Measurements from ENCODE around the gene COL1A1. TPM values are rescaled to one million over a fixed set of nuclear protein-coding genes. Genes with fewer than 3 reads are reported as not detected.

COL1A1 gene
- total RNA-seq, 1 experiment from 2014 or later = 20.7 TPM

DNA sequence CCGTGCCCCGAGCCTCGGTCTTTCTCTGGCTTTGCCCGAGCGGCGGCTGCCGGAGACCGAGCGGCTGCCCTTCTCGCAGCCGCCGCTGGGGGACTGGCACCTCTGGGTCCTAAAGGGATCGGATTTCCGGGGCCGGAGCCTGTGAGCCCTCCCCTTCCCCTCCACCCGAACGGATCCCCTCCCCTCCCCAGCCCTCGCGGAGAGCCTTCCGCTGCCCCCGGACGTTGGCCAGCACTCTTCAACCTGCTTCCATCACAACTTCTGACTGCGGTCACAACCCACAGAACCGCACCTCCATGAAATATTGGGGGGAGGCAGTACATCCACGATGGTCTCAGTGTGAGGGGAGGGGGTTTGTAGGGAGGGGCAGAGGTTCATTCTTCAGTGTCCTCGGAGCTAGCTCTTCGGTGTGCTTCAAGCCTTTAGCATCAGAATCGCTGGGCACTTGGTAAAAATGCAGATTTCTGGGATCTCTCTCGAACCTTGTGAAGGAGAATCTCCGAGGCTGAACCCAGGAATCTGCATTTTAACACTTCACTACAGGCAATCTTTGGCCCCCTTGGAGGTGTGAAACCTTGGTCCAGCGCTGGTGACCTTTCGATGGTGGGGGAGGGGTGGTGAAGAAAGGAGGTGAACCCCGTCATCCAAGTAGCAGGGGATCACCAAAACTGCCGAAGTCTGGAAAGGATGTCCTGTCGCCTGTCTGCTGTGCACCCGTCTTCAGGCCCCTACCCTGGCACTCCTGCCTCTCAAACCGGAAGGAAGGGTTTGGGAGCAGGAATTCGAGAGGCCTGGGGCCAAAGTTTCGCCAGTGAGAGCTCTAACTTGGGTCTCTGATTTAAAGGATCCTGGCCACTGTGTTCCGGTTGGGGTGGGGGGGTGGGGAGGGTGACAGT lies 50.1 kb downstream of the COL1A1 start:
- peaks cover 42% of the 10 kb centered on the region for H3K79me2 ChIP-seq (ENCODE audit: low read depth)
- DNase-seq = peak; percentile 85
- H3K36me3 ChIP-seq (ENCODE audit: low read depth) = 0 out of 2 replicates have a peak, but pooled peaks cover under 1% of the 10 kb centered on the region
- peaks cover 70% of the 10 kb centered on the region for H3K4me1 ChIP-seq (replicated peaks; ENCODE audit: insufficient read depth)
- POLR2A ChIA-PET (ENCODE audit: unreplicated experiment) = interaction anchor here (0.7 kb wide), 2 partner anchors 149 to 265 kb away, joined by 4 to 16 read pairs; no protein-coding TSS in a partner anchor
- peaks cover 53% of the 10 kb centered on the region for H3F3A ChIP-seq (ENCODE audit: insufficient read depth, low read depth)
- no peaks in the 10 kb centered on the region for H3K27me3 ChIP-seq (ENCODE audit: insufficient read depth, low read depth)
- intact Hi-C loops (cut with micrococcal nuclease; ENCODE audit: unreplicated experiment) = loop anchor here (5.0 kb wide), 1 partner anchor 264 kb away; no protein-coding TSS in a partner anchor
- CTCF ChIA-PET = interaction anchor here (0.6 kb wide), 3 partner anchors 58 to 636 kb away, joined by 4 to 5 read pairs (median 5); no protein-coding TSS in a partner anchor
- H3K4me2 ChIP-seq = peak overlapping the region; percentile 76
- no peaks in the 10 kb centered on the region for H3K9me3 ChIP-seq (ENCODE audit: insufficient read depth, low read depth)
- peak overlapping the region; percentile 86 for H3K27ac ChIP-seq
- H2AFZ ChIP-seq = peak overlapping the region; percentile 73
- TF ChIP-seq CTCF (conservative IDR thresholded peaks at IDR 0.05) (peak; percentile 69), EZH2 (IDR thresholded peaks at IDR 0.05; ENCODE audit: low read depth) (no peak)
- H3K9me2 ChIP-seq (ENCODE audit: insufficient read depth) = no peaks in the 10 kb centered on the region
- BruUV-seq (replicated peaks) = TSS peak; percentile 73
- peak overlapping the region; percentile 70 for H3K4me3 ChIP-seq
- H4K20me1 ChIP-seq (ENCODE audit: insufficient read depth) = peaks cover 25% of the 10 kb centered on the region

DNA sequence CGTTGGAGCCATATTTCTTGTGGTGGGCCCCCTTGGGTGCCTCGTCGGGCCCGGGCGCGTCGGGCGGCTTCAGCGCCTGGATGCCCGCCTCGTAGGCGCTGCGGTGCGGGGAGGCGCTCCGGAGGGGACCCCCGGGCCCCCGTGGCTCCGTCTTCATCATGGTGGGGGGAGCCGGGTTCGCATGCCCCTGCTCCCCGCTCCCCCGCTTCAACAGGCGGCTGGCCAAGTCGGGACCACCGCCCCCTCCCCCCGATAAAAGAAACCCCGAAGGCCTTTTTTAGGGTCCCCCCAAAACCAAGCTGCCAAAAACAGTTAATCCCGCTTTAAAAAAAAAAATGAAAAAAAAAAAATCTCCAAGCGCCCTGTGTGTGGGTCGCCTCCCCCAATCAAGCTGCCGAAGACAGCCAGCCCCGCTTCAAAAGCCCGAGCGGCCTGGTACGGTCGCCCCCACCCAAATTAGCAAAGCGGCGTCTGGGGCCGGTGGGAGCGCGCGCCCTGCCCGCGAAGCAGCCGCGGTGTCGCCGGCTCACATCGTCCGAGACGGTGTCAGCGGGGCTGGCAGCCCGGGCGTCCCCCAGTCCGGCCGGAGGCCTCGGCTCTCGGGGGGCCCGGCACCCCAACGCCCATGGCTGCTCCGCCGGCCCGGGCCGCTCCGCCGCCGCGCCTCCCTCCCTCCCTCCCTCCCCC lies 50.9 kb downstream of the COL1A1 start, which contains the start of gene PPP1R9B:
PPP1R9B (minus strand) TSS at position 324 of the 687 bp plus-strand sequence; CDS start at position 160, 164 bp downstream.
- H3K36me3 ChIP-seq (ENCODE audit: low read depth) = 0 out of 2 replicates have a peak, but pooled peaks cover 5% of the 10 kb centered on the region
- no peaks in the 10 kb centered on the region for H3K9me3 ChIP-seq (ENCODE audit: insufficient read depth, low read depth)
- peaks cover 33% of the 10 kb centered on the region for H4K20me1 ChIP-seq (ENCODE audit: insufficient read depth)
- H3K79me2 ChIP-seq (ENCODE audit: low read depth) = peaks cover 50% of the 10 kb centered on the region
- DNase-seq = no peak
- peak within 1 kb of the TSS; percentile 73 for H2AFZ ChIP-seq
- no peaks in the 10 kb centered on the region for H3K9me2 ChIP-seq (ENCODE audit: insufficient read depth)
- H3K27ac ChIP-seq = peak within 1 kb of the TSS; percentile 86
- peak within 1 kb of the TSS; percentile 70 for H3K4me3 ChIP-seq
- H3K4me1 ChIP-seq (replicated peaks; ENCODE audit: insufficient read depth) = peaks cover 71% of the 10 kb centered on the region
- POLR2A ChIA-PET (ENCODE audit: unreplicated experiment) = interaction anchor here (0.7 kb wide), 1 partner anchor 264 kb away, joined by 16 read pairs; no protein-coding TSS in a partner anchor
- H3K4me2 ChIP-seq = peak within 1 kb of the TSS; percentile 95
- no peaks in the 10 kb centered on the region for H3K27me3 ChIP-seq (ENCODE audit: insufficient read depth, low read depth)
- H3F3A ChIP-seq (ENCODE audit: insufficient read depth, low read depth) = peaks cover 56% of the 10 kb centered on the region
- intact Hi-C loops (cut with micrococcal nuclease; ENCODE audit: unreplicated experiment) = loop anchor here (5.0 kb wide), 1 partner anchor 263 kb away; no protein-coding TSS in a partner anchor
- CTCF ChIA-PET = interaction anchor here (0.6 to 0.9 kb wide), 3 partner anchors 10 to 635 kb away, joined by 5 to 8 read pairs (median 5); no protein-coding TSS in a partner anchor
- BruUV-seq (replicated peaks) = TSS peak; percentile 19
- TF ChIP-seq CTCF (conservative IDR thresholded peaks at IDR 0.05) (no peak), EZH2 (IDR thresholded peaks at IDR 0.05; ENCODE audit: low read depth) (no peak)
